Mammary microvascular endothelial cell (primary cell): ENCODE measurements around the gene RPS27A. TPM values are rescaled to one million over a fixed set of nuclear protein-coding genes. Genes with fewer than 3 reads are reported as not detected.

Source experiments
- total RNA-seq: library from RNA; depleted of rRNA; stranded (reverse); fragments of >200 nt; gene quantifications from 2 replicates; pipeline ENCODE4 v1.2.3, GENCODE V29; 2015

Gene RPS27A
- 2,144 and 2,353 TPM in 2 replicates for total RNA-seq

DNA sequence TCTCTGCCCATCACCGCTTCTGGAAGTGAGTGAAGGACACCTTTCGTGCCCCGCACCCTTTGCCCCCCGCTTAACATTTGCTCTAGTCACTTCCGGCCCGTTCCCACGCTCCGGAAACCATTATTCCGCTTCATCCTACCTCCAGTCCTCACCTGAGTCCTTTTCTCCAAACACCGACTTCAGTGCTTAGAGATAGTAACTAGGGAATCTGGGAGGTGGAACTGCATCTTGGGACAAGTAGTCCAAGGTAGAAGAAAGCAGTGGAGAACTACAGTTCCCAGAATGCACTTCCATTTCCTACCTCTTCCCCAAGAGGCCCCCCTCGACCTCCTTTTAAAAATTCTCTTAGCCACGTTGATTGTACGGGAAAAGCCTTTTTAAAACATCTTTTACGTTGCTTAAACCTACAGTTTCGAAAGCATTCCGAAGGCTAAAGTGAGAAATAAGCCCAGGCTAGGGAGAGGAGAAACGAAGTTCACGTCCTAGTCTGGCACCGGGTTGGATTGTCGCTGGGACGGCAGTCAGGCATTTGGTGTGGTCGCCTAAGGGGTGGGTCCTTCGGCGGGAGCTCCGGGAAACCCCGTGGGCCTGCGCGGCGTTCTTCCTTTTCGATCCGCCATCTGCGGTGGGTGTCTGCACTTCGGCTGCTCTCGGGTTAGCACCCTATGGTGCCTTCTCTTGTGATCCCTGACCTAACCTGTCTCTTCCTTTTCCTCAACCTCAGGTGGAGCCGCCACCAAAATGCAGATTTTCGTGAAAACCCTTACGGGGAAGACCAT, at the start of gene RPS27A, which contains the start of gene CLHC1:
Gene RPS27A (plus strand): TSS at position 605 of the 779 bp plus-strand sequence. CDS start 137 bp downstream, at position 742.
Gene CLHC1 (minus strand): TSS at position 210 of the 779 bp plus-strand sequence. CDS start 9,882 bp downstream, outside the sequence.

DNA sequence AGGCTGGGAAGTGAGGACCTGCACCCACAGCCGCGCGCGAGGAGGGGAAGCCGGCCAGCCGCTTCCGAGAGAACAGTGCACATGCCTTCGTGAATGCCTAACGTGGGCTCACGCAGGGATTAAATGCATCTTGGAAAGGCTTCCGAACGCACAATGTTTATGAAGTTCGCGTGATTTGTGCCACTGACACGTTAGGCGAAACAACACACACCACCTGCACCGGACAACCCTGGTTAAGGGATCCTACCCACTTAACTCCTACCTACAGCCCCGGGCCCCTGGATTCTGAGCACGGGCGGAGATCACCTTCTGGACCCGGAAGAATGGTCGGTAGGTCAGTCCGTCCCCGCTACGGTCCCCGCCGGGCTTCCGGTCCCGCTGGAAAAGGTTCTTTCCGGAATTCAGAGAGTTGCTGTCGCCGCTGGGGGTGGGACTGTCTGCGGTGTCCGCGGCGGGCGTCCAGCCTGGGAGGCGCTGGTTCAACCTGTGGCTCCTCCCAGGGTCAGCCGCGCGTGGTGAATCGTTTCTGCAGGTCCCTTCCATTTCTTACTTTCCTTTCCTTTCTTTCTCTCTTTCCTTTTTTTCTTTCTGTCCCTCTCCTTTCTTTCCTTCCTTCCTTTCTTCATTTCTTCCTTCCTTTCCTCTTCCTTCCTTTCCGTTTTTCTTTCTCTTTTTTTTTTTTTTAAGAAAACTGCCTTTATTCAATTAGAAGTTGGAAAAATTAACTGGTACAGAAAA, 36.6 kb downstream of the RPS27A start, which contains the start of gene MTIF2:
Gene MTIF2 (minus strand): TSS at position 325 of the 738 bp plus-strand sequence. CDS start 5,373 bp downstream, outside the sequence.

Other genes with a start within 250 kb of the RPS27A start
- gene RTN4, start 182.2 kb upstream of the RPS27A start, total RNA-seq: 392 and 407 TPM in 2 replicates
- gene CLHC1, start 395 bp upstream of the RPS27A start, total RNA-seq: 0.93 and 1.1 TPM in 2 replicates
- gene MTIF2, start 36.5 kb downstream of the RPS27A start, total RNA-seq: 24.0 and 27.0 TPM in 2 replicates
- 33.1 and 36.9 TPM in 2 replicates for gene CCDC88A, start 187.2 kb downstream of the RPS27A start, total RNA-seq